Activated B cell treated with CpG ODN at 0.5 μM for 24 hours (primary cell): ENCODE results near the gene TRPV5. TPM values are rescaled to one million over a fixed set of nuclear protein-coding genes. Genes with fewer than 3 reads are reported as not detected.

Experiments used
- ATAC-seq: fragments of 200-7000 bp; cut with Tn5 transposase; one replicate; pipeline ENCODE4 v1.10.0; 2021; ENCODE audit warnings: low read depth, mild to moderate bottlenecking, moderate library complexity
- CTCF ChIA-PET: fragments of 350-600 bp; sonication (Branson Sonifier 250); formaldehyde crosslinking; loops from one replicate; lab custom pipeline; 2021; ENCODE audit warnings: antibody characterized with exemption; lab: Charles Lee
- POLR2A ChIA-PET: fragments of 350-600 bp; sonication (Branson Sonifier 250); formaldehyde crosslinking; loops from one replicate; lab custom pipeline; 2021; ENCODE audit warnings: antibody characterized with exemption; lab: Charles Lee
- DNase-seq: peaks from one replicate; pipeline ENCODE4 v3.0.0; 2022
- H3K27ac Mint-ChIP-seq: one replicate; pipeline ENCODE4 v1.8.0; 2020; ENCODE audit warnings: mixed read lengths
- H3K27me3 Mint-ChIP-seq: one replicate; pipeline ENCODE4 v1.8.0; 2021; ENCODE audit warnings: mixed read lengths
- H3K36me3 Mint-ChIP-seq: one replicate; pipeline ENCODE4 v1.8.0; 2021; ENCODE audit warnings: low read depth, mixed read lengths
- H3K4me1 Mint-ChIP-seq: one replicate; pipeline ENCODE4 v1.8.0; 2021; ENCODE audit warnings: mixed read lengths
- H3K4me3 Mint-ChIP-seq: one replicate; pipeline ENCODE4 v1.8.0; 2020; ENCODE audit warnings: mild to moderate bottlenecking, mixed read lengths
- H3K9me3 Mint-ChIP-seq: one replicate; pipeline ENCODE4 v1.8.0; 2020; ENCODE audit warnings: mixed read lengths
- CTCF ChIP-seq: fragments of 200-600 bp; IDR thresholded peaks from one replicate; pipeline ENCODE4 v1.8.0; 2022; ENCODE audit warnings: antibody characterized with exemption, mild to moderate bottlenecking
- intact Hi-C: fragments of 100-400 bp; cut with micrococcal nuclease; formaldehyde crosslinking; loops from one replicate; pipeline ENCODE4 v1.15.1; 2024
- total RNA-seq: library from RNA; stranded (reverse); gene quantifications from 2 replicates; pipeline ENCODE4 v1.2.3, GENCODE V29; 2022

The TRPV5 gene
- total RNA-seq, 1 donor from 2014 or later: 0.11 TPM

GRCh38 chr7:142864980-142865747 is 68.4 kb downstream of the TRPV5 start:
- peaks cover 57% of the 10 kb centered on the region for H3K36me3 Mint-ChIP-seq
- no peak for TF ChIP-seq CTCF
- ATAC-seq: no peak
- H3K4me1 Mint-ChIP-seq: no peaks in the 10 kb centered on the region
- no peak overlapping the region for H3K27ac Mint-ChIP-seq
- H3K4me3 Mint-ChIP-seq: no peak overlapping the region
- DNase-seq: no peak
- CTCF ChIA-PET: interaction anchor here (0.7 to 3.2 kb wide), 7 partner anchors 10 to 233 kb away, joined by 3 to 28 read pairs (median 7); partner anchors contain the start of gene EPHB6
- H3K9me3 Mint-ChIP-seq: no peaks in the 10 kb centered on the region
- POLR2A ChIA-PET: no interaction called here
- intact Hi-C loops: no loop called here
- H3K27me3 Mint-ChIP-seq: no peaks in the 10 kb centered on the region

GRCh38 chr7:142863891-142864685 is 69.5 kb downstream of the TRPV5 start:
- DNase-seq (no peak), ATAC-seq (no peak)
- POLR2A ChIA-PET: no interaction called here

GRCh38 chr7:142862786-142863400 is 70.7 kb downstream of the TRPV5 start:
- no peaks in the 10 kb centered on the region for H3K27me3 Mint-ChIP-seq
- intact Hi-C loops: no loop called here
- H3K4me1 Mint-ChIP-seq: no peaks in the 10 kb centered on the region
- no peak overlapping the region for H3K27ac Mint-ChIP-seq
- TF ChIP-seq CTCF: no peak
- H3K36me3 Mint-ChIP-seq: peaks cover 38% of the 10 kb centered on the region
- no peaks in the 10 kb centered on the region for H3K9me3 Mint-ChIP-seq
- DNase-seq (no peak), ATAC-seq (no peak)
- ChIA-PET POLR2A (no interaction called here), CTCF (interaction anchor here (0.6 to 1.5 kb wide), 2 partner anchors 9 to 347 kb away, joined by 5 to 6 read pairs; no protein-coding TSS in a partner anchor)
- no peak overlapping the region for H3K4me3 Mint-ChIP-seq

More at GRCh38 chr7:142863891-142864685, 69.5 kb downstream of the TRPV5 start:
- Mint-ChIP-seq H3K36me3 (peaks cover 46% of the 10 kb centered on the region), H3K4me1 (no peaks in the 10 kb centered on the region), H3K4me3 (no peak overlapping the region), H3K27ac (no peak overlapping the region), H3K9me3 (no peaks in the 10 kb centered on the region), H3K27me3 (no peaks in the 10 kb centered on the region)
- intact Hi-C loops: no loop called here
- TF ChIP-seq CTCF: no peak
- CTCF ChIA-PET: interaction anchor here (1.1 to 3.2 kb wide), 3 partner anchors 9 to 232 kb away, joined by 5 to 28 read pairs (median 7); partner anchors contain the start of gene EPHB6

GRCh38 chr7:142862351-142862750 is 71.2 kb downstream of the TRPV5 start:
- no peaks in the 10 kb centered on the region for H3K4me1 Mint-ChIP-seq
- DNase-seq (no peak), ATAC-seq (no peak)
- intact Hi-C loops: no loop called here
- H3K4me3 Mint-ChIP-seq: no peak overlapping the region
- peaks cover 36% of the 10 kb centered on the region for H3K36me3 Mint-ChIP-seq
- H3K27me3 Mint-ChIP-seq: no peaks in the 10 kb centered on the region
- no peaks in the 10 kb centered on the region for H3K9me3 Mint-ChIP-seq
- ChIA-PET POLR2A (no interaction called here), CTCF (interaction anchor here (0.6 to 1.5 kb wide), 2 partner anchors 8 to 346 kb away, joined by 5 to 6 read pairs; no protein-coding TSS in a partner anchor)
- H3K27ac Mint-ChIP-seq: no peak overlapping the region
- TF ChIP-seq CTCF: no peak
